GM10847 (cell line): ENCODE measurements around the gene SCG5.

Experiments
- POLR2A ChIP-seq: IDR thresholded peaks from 2 replicates; pipeline ENCODE4 v1.6.1; 2011; ENCODE audit not compliant: insufficient read length; ENCODE audit errors: extremely low read depth

The SCG5 gene

GRCh38 chr15:32709295-32710033 is 68.0 kb downstream of the SCG5 start:
- TF ChIP-seq POLR2A, result no peak

- TF ChIP-seq POLR2A, result no peak
These were observed 73.8 kb downstream of the SCG5 start for GRCh38 chr15:32715276-32715675.

GRCh38 chr15:32716216-32716914 is 74.9 kb downstream of the SCG5 start:
- TF ChIP-seq POLR2A, result no peak

DNA sequence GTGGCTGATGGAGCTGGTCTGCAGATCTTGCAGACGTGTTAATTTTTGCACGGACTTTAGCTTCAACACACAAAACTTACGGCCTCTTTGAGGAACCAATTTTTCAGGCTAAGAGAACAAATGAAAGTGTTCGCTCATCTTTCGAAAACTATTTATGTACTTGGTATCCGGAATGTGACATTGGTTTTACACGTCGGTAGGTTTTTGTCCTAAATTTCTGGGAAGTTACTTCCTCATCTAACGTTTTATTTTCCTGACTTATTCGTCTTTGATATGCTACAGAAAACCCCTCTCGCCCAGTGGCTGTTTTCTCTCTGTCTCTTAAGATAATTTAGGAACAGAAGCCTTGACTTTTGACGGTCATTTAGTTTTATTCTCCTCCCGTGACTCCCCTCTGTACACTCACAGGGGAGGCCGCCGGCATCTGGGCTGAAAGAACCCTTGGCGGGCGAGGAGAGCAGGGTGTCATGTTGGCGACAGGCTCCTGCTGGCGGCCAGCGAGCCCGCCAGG is 75.5 kb downstream of the SCG5 start:
- TF ChIP-seq POLR2A, result no peak

DNA sequence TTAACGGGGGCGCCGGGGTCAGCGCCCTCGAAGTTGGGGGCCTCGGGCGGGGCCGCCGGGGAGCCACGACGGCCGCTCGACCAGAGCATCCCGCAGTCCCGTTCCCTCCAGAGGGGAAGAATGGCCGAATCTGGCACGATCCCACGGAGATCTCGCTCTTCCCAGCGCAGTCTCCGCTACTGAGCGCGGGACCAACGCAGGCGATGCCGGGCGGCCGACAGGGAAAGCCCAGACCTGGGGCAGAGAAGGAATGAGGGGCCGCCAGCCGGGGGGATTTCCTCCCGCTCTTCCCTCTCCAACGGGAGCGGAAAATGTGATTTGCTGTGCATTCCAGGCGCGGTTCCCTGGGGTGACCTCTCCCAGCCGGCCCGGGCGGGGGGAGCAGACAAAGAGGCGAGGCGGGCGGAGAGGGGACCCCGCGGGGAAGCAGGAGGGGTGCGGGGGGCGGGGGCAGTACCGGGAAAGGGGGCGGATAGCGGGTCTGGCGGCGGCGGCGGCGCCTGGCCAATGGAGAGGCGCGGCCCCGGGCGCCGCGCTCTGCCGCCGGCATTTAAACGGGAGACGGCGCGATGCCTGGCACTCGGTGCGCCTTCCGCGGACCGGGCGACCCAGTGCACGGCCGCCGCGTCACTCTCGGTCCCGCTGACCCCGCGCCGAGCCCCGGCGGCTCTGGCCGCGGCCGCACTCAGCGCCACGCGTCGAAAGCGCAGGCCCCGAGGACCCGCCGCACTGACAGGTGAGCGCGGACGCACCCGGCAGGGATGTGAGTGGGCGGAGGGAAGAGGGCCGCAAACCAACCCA is 76.1 kb downstream of the SCG5 start, which contains the start of gene GREM1:
TSS of gene GREM1 (plus strand) at position 579 of the 801 bp plus-strand sequence. CDS start 12,687 bp downstream, outside the sequence.
- no peak for TF ChIP-seq POLR2A

DNA sequence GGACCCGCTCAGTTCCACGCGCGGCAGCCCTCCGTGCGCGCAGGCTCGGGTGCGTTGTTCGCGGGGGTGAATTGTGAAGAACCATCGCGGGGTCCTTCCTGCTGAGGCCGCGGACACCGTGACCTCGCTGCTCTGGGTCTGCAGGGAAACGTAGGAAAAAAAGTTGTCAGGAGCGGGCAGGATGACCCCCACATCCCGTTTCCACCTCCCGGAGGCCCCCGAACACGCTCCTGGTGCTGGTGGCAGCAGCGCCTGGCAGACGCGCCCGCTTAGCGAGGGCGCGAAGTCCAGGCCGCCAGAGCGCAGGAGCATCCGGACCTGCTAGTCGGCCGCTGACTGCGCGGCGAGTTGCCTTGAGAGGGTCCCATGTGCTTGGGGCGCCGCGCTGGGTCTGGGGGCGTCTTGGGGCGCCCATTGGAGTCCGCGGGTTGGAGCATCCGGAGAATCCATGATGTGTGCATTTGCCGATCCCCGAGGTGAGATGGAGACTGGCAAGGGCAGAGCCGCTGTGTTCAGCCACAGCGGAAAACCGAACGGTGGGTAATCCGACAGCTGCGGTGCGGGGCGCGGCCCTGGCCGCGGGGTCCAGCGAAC is 76.8 kb downstream of the SCG5 start:
- no peak for TF ChIP-seq POLR2A

DNA sequence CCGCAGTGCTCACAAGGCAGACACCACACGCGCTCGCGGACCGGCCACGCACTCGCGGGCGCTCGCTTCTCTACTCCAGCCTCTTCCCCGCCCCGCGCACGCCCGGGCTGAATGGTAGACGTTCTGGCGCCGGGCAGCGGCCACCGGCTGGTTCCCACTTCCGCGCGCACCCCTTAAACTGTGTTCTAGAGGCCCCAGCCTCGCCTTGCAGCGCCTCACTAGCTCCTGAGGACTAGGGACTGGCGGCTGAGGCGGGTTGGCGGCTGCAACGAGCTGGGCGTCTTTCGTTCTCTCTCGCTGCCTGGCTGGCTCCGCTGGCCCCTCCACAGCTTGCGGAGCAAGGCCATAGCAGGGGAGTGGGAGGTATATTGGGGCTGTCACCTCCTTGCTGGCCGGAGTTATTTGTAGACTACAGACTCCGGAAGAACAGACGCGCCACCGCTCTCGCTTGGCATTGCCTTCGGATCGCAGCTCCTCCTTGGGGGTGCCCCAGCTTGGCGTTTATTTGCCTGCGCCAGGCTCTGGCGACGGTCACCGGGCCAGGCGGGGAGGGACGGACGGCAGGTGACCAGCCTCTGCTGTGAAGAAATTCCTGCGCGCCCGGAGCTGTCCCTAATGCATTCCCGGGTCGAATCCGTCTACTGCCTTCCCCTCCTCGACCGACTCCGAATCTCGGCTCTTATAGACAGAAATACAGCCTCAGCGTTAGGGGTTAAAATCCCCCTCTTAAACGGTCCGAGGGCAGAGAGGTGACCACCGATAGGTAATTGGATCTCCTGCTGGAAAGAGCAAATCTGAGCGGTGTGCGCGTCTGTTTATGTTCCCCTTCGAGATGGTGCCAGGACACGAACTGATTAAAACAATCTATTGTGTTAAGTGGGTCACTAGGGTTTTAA is 77.6 kb downstream of the SCG5 start:
- TF ChIP-seq POLR2A, result no peak

GRCh38 chr15:32721596-32721995 is 80.1 kb downstream of the SCG5 start:
- TF ChIP-seq POLR2A, result no peak

DNA sequence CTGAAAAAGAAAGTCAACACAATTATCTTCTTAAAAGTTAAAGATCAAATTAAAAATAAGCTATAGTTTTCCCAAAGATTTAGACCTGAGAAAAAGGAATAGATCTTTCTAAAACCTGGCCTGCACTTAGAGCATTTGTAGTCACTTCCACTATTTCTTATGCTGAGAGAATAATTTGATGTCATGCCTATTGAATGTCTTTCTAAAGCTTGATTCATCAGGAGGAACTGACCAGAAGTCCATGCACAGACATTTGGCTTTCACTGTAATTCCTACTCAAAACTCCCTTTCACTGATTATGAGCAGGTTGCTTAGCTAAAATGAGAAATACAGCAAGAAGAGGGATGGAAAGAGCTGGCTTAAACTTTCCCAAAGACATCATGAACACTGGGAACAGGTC is 80.6 kb downstream of the SCG5 start:
- TF ChIP-seq POLR2A, result no peak

DNA sequence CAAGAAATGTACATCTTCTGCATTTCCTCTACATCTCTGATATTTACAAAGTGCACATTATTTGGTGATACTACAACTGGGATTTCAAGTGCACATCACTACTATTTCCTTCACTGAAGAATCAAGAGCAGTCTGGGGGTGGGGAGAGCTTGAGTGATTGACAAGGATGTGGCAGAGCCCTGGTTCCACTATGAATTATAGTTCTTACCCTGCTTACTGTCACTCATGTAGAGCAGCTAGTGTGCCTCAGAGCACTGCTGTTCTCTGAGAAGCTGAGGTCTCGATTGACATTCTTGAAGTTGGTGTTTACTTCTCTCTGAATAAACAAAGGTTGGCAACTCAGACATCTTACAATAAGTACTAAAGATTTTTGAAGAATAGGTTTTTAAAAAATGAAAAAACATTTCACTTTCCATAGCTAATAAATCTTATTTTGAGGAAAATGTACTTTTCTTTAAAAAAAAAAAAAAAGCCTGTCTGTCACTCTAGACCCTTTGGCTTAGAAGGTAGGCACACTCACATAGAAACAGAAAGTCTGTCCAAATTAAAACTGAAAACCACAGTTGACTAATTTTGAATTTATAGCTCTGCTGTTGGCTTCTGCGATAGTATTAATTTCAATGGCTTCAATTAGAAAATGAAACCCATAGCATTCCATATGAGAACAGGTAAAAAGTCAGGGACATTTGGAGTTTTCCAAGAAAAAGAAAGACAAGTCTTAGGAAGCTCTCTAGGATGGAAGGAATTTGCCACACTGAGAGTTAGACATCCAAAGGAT is 81.8 kb downstream of the SCG5 start:
- TF ChIP-seq POLR2A, result no peak

DNA sequence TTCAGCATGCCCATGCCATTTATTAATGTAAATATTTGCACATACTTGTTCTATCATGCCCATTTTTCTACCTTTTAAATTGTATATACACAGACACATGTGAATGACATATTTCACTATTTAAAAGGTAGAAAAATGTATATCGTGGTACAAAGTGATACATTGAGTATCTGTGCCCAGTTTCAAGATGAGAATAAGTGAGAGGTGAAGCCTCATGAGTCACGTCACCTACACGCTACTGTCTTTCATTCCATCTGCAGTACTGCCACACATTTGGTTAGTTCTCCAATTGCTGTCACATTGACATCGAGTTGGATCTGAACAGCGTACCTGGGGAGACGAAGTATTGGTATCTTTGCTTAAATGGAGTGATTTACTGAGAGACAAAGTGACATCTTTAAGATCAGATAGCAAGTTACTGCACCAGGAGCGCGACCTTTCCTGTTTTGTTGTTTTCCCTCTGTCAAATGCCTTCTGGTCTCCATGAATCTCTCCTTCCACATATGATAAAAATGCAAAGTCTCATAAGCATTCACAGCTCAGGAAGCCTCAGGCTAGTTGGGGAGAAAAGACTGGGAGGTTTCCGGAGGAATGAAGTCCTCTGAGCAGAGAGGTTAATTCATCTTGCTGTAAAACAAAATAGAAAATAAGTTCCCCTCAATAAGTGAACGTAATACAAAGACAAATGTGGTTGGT is 88.3 kb downstream of the SCG5 start:
- no peak for TF ChIP-seq POLR2A

- TF ChIP-seq POLR2A, result no peak
These were observed 89.5 kb downstream of the SCG5 start for GRCh38 chr15:32730677-32731654.

GRCh38 chr15:32732574-32733157 is 91.2 kb downstream of the SCG5 start:
- no peak for TF ChIP-seq POLR2A
